Heart left ventricle (tissue), 13 donors: ENCODE data around the gene PBX1.

ENCODE experiments used
- POLR2A ChIP-seq, 2 donors: fragments of 450-650 bp; IDR thresholded peaks; one replicate each; pipeline ENCODE4 v1.6.1; 2017; ENCODE audit warnings: antibody characterized with exemption in 2 of 2, mild to moderate bottlenecking in 2 of 2, moderate library complexity in 2 of 2
- TF ChIP-seq, protein P1 (sequence below), 12 donors: fragments of 200-600 bp; sonication (generic) in 4 of 12; IDR thresholded peaks; one replicate each; pipeline versions ENCODE4 v1.5.0 to v1.8.0; 2018 to 2022; ENCODE audit warnings: antibody characterized with exemption in 12 of 12, mild to moderate bottlenecking in 5 of 12
- donor health status: ischemic (EF 13 %, LVEDD 7.1; RV severe dilation, severe dysfunction).
- donor health status: DM: no; HTN: yes; CAD: no.
- donor health status: DM: no; HTN: no; CAD: no.
- donor health status: ischemic (EF 25% LVEDD 6.9; RV normal size, moderate dysfunction).
- donor health status: ischemic (EF 25% LVEDD 5.7; RV mildly dilated, moderate dysfunction).
- donor health status: ischemic (EF 35%, LVEDD 5.7; RV mildly dilated, moderate dysfunction).
- donor health status: nonischemic (EF 11% LVEDD 7.7; RV severe dilation, severe dysfunction).
- donor health status: DM: yes; HTN: yes; CAD: no.
- donor health status: PGD.
- donor health status: ischemic (EF 29% LVEDD 5.4; RV normal size, mild dysfunction).
- donor health status: nonischemic (EF 23%, LVEDD 6.1; RV moderate dilation, normal function).

GRCh38 chr1:164876398-164877116 lies 317.6 kb downstream of the PBX1 start:
- TF ChIP-seq, protein P1, sequence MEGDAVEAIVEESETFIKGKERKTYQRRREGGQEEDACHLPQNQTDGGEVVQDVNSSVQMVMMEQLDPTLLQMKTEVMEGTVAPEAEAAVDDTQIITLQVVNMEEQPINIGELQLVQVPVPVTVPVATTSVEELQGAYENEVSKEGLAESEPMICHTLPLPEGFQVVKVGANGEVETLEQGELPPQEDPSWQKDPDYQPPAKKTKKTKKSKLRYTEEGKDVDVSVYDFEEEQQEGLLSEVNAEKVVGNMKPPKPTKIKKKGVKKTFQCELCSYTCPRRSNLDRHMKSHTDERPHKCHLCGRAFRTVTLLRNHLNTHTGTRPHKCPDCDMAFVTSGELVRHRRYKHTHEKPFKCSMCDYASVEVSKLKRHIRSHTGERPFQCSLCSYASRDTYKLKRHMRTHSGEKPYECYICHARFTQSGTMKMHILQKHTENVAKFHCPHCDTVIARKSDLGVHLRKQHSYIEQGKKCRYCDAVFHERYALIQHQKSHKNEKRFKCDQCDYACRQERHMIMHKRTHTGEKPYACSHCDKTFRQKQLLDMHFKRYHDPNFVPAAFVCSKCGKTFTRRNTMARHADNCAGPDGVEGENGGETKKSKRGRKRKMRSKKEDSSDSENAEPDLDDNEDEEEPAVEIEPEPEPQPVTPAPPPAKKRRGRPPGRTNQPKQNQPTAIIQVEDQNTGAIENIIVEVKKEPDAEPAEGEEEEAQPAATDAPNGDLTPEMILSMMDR (IDR thresholded peaks at IDR 0.05), result no peak
- TF ChIP-seq POLR2A (IDR thresholded peaks at IDR 0.05), result no peak
